Stimulated activated CD8-positive, alpha-beta memory T cell treated with anti-CD3 and anti-CD28 coated beads, Interleukin-15, amount 100 ng/mL, for 24 hours (primary cell): ENCODE results near the gene VAV2.
A peak's percentile ranks its signal among the peaks of the same experiment; 100 is the strongest.
"Not testable (repeated sequence)": the region's sequence is repeated elsewhere in the genome, so short reads cannot be mapped to it uniquely, and the experiment has no call there.

Experiments used
- DNase-seq: peaks from one replicate; pipeline ENCODE4 v3.0.0-alpha.2; 2020; ENCODE audit warnings: low read depth

Gene VAV2

GRCh38 chr9:133996531-133997520 lies 4.7 kb upstream of the VAV2 start:
- DNase-seq = no peak

GRCh38 chr9:133995012-133995896 lies 3.1 kb upstream of the VAV2 start:
- DNase-seq = no peak

- peak; percentile 69 for DNase-seq
Observed at GRCh38 chr9:133994353-133995011, 2.4 kb upstream of the VAV2 start.

- no peak for DNase-seq
Observed at GRCh38 chr9:133993635-133994253, 1.6 kb upstream of the VAV2 start.

- DNase-seq = peak; percentile 61
Observed at GRCh38 chr9:133992780-133993634, 883 bp upstream of the VAV2 start.

GRCh38 chr9:133991214-133991921 lies 756 bp downstream of the VAV2 start:
- DNase-seq = no peak

GRCh38 chr9:133990366-133991213 lies 1.5 kb downstream of the VAV2 start:
- DNase-seq = no peak

- no peak for DNase-seq
Observed at GRCh38 chr9:133989625-133990365, 2.3 kb downstream of the VAV2 start.

GRCh38 chr9:133988771-133989170 lies 3.4 kb downstream of the VAV2 start:
- DNase-seq = not testable (repeated sequence)

- no peak for DNase-seq
Observed at GRCh38 chr9:133987946-133988665, 4.0 kb downstream of the VAV2 start.

GRCh38 chr9:133987446-133987788 lies 4.7 kb downstream of the VAV2 start:
- no peak for DNase-seq

- DNase-seq = no peak
Observed at GRCh38 chr9:133986774-133987445, 5.2 kb downstream of the VAV2 start.

- DNase-seq = no peak
Observed at GRCh38 chr9:133986061-133986460, 6.1 kb downstream of the VAV2 start.

GRCh38 chr9:133982971-133983720 lies 9.0 kb downstream of the VAV2 start:
- no peak for DNase-seq

- no peak for DNase-seq
Observed at GRCh38 chr9:133981958-133982681, 10.0 kb downstream of the VAV2 start.

- no peak for DNase-seq
Observed at GRCh38 chr9:133981589-133981957, 10.6 kb downstream of the VAV2 start.
